ENCODE results near the gene ZNF211. TPM values are rescaled to one million over a fixed set of nuclear protein-coding genes. Genes with fewer than 3 reads are reported as not detected.

Gene ZNF211
- total RNA-seq, 1 experiment from 2014 or later = 17.6 TPM

GRCh38 chr19:57611113-57611512 is 21.9 kb upstream of the ZNF211 start (continued):
- TF ChIP-seq, protein P1, sequence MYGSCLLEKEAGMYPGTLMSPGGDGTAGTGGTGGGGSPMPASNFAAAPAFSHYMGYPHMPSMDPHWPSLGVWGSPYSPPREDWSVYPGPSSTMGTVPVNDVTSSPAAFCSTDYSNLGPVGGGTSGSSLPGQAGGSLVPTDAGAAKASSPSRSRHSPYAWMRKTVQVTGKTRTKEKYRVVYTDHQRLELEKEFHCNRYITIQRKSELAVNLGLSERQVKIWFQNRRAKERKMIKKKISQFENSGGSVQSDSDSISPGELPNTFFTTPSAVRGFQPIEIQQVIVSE (CRISPR knock-in tag; IDR thresholded peaks at IDR 0.05; ENCODE audit: borderline replicate concordance) = no peak
- TF ChIP-seq PREB (CRISPR knock-in tag; IDR thresholded peaks at IDR 0.05; ENCODE audit: borderline replicate concordance) (no peak), NFYB (CRISPR knock-in tag; conservative IDR thresholded peaks at IDR 0.05; ENCODE audit: low read depth) (no peak), ZNF138 (CRISPR knock-in tag; conservative IDR thresholded peaks at IDR 0.05) (no peak), GABPB1 (CRISPR knock-in tag; IDR thresholded peaks at IDR 0.05) (no peak), PRDM15 (CRISPR knock-in tag; IDR thresholded peaks at IDR 0.05) (no peak)
- TF ChIP-seq, protein P2, sequence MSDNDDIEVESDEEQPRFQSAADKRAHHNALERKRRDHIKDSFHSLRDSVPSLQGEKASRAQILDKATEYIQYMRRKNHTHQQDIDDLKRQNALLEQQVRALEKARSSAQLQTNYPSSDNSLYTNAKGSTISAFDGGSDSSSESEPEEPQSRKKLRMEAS (CRISPR knock-in tag; IDR thresholded peaks at IDR 0.05) = no peak

DNA sequence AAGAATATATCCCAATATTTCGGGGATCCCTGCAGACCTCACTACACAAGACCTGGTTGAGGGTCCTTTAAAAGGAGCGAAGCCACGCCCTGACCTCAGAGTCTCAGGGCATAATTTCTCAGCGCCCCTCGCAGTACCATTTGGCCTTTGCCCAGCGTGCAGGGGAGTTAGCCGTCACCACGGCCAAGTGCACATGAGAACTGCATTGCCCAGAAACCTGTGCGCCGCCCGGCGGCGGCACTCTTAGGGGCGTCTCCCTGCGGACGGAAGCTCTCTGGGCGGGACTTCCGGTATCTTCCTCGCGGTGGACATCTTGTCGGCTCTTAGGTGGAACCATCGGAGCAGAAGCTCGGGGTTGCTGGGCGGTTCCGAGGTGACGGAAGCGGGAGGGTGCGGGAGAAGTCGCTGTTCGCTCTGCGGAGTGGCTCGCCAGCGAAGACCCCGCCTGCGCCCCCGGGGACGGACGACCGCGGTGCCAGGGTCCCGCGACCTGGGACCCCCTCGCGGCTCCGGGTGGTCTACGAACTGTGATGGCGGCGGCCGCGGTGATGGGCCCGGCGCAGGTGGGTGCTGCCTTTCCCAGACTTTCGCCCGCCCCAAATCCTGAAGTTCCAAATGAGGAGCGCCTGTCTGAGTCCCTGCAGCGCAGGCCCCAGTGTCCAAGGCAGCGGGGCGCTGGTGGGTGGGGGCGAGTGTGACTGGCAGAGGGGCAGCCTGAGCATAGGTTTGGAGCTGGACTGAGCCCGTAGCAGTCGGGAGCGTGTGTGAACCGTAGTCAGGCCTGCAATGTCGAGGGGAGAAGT is 18.8 kb upstream of the ZNF211 start, which contains the start of gene ZNF134:
TSS of gene ZNF134 (plus strand) at position 302 of the 803 bp plus-strand sequence. CDS start 5,227 bp downstream, outside the sequence.
- peak within 1 kb of the TSS; percentile 89 for H3K27ac Mint-ChIP-seq
- peak; percentile 99 for ATAC-seq
- H3K9me3 Mint-ChIP-seq = peaks cover 52% of the 10 kb centered on the region
- H3K4me1 Mint-ChIP-seq = peaks cover 14% of the 10 kb centered on the region
- CTCF ChIA-PET = interaction anchor here (1.0 to 2.1 kb wide), 4 partner anchors 13 to 95 kb away, joined by 4 to 9 read pairs (median 5); partner anchors contain the start of genes ZNF154 and ZNF551
- H3K36me3 Mint-ChIP-seq = peaks cover 49% of the 10 kb centered on the region
- POLR2A ChIA-PET = interaction anchor here (0.6 to 1.5 kb wide), 6 partner anchors 18 to 321 kb away, joined by 3 to 5 read pairs (median 4); partner anchors contain the start of genes ZNF154, ZNF211, ZNF416 and ZNF418
- DNase-seq (ENCODE audit: low spot score) = peak; percentile 93
- peaks cover 8% of the 10 kb centered on the region for H3K27me3 Mint-ChIP-seq (ENCODE audit: low read depth)
- peak within 1 kb of the TSS; percentile 99 for H3K4me3 Mint-ChIP-seq
- TF ChIP-seq, protein P3, sequence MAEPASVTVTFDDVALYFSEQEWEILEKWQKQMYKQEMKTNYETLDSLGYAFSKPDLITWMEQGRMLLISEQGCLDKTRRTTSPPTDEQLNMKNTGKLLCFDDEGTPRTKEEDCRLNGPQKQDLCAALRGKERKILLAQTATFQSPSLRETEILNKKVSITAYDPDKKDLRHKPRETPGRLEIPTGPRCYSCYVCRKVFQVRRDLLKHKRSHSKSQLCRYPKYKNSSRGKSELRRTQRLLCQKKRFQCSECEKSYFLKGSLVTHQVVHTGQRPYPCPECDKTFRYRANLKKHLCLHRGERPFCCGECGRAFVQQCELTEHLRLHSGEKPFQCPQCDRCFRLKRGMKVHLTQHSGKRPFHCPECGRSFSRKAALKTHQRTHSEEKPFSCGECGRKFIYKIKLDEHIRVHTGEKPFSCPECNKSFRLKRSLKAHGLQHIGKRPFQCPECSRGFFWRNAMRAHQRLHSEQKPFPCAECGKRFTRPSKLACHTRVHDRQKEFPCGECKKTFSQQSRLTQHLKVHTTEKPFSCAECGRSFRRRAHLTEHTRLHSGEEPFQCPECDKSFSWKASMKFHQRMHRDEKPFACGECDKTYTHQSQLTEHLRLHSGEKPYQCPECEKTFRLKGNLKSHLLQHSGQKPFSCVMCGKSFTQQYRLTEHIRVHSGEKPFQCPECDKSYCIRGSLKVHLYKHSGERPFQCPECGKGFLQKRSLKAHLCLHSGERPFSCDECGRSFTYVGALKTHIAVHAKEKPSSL (CRISPR knock-in tag; conservative IDR thresholded peaks at IDR 0.05) = no peak
- TF ChIP-seq ZNF532 (CRISPR knock-in tag; IDR thresholded peaks at IDR 0.05; ENCODE audit: borderline replicate concordance) (no peak), TEAD4 (CRISPR knock-in tag; IDR thresholded peaks at IDR 0.05) (0 out of 2 replicates have a peak, but pooled peaks have one; percentile 8), ESRRA (CRISPR knock-in tag; IDR thresholded peaks at IDR 0.05; ENCODE audit: borderline replicate concordance) (no peak), ZBTB21 (CRISPR knock-in tag; IDR thresholded peaks at IDR 0.05; ENCODE audit: borderline replicate concordance) (0 out of 2 replicates have a peak, but pooled peaks have one; percentile 5), RELA (CRISPR knock-in tag; IDR thresholded peaks at IDR 0.05; ENCODE audit: borderline replicate concordance) (no peak; the same call in 1 of the 2 replicates), IRF2 (CRISPR knock-in tag; IDR thresholded peaks at IDR 0.05; ENCODE audit: borderline replicate concordance, low read depth) (no peak)
- TF ChIP-seq, protein P4, sequence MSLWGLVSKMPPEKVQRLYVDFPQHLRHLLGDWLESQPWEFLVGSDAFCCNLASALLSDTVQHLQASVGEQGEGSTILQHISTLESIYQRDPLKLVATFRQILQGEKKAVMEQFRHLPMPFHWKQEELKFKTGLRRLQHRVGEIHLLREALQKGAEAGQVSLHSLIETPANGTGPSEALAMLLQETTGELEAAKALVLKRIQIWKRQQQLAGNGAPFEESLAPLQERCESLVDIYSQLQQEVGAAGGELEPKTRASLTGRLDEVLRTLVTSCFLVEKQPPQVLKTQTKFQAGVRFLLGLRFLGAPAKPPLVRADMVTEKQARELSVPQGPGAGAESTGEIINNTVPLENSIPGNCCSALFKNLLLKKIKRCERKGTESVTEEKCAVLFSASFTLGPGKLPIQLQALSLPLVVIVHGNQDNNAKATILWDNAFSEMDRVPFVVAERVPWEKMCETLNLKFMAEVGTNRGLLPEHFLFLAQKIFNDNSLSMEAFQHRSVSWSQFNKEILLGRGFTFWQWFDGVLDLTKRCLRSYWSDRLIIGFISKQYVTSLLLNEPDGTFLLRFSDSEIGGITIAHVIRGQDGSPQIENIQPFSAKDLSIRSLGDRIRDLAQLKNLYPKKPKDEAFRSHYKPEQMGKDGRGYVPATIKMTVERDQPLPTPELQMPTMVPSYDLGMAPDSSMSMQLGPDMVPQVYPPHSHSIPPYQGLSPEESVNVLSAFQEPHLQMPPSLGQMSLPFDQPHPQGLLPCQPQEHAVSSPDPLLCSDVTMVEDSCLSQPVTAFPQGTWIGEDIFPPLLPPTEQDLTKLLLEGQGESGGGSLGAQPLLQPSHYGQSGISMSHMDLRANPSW (CRISPR knock-in tag; conservative IDR thresholded peaks at IDR 0.05; ENCODE audit: low read depth) = no peak
- TF ChIP-seq, protein P5, sequence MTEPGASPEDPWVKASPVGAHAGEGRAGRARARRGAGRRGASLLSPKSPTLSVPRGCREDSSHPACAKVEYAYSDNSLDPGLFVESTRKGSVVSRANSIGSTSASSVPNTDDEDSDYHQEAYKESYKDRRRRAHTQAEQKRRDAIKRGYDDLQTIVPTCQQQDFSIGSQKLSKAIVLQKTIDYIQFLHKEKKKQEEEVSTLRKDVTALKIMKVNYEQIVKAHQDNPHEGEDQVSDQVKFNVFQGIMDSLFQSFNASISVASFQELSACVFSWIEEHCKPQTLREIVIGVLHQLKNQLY (CRISPR knock-in tag; IDR thresholded peaks at IDR 0.05) = no peak

All from WTC11 (cell line).